ENCODE results near the gene SORCS2.

SORCS2 gene

DNA sequence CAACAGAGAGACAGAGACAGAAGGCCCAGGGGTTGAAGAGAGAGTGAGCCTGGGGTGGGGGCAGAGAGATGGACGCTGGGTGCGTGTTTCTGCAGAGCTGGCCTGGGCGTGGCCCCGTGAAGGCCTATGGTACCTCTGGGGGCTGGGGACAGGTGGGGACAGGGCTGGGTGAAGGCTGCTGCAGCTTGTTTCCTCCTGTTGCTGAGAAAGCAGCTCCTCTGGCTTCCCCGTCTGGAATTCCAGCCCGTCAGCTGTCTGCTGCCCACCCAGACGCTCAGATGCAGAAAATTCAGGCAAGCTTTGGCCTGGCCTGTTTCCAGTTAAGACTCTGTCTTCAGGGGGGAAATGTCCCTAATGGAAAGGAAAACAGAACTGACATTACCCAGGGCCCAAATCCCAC, 319.2 kb downstream of the SORCS2 start:
- H3K27me3 Mint-ChIP-seq: peaks cover 47% of the 10 kb centered on the region
- no peaks in the 10 kb centered on the region for H3K36me3 Mint-ChIP-seq (ENCODE audit: low read depth)
- intact Hi-C loops (cut with micrococcal nuclease): no loop called here
- H3K9me3 Mint-ChIP-seq: no peaks in the 10 kb centered on the region
- no peak overlapping the region for H3K4me3 Mint-ChIP-seq
- H3K27ac Mint-ChIP-seq: no peak overlapping the region
- no peaks in the 10 kb centered on the region for H3K4me1 Mint-ChIP-seq (ENCODE audit: low read depth)

GRCh38 chr4:7512428-7512827, 320.1 kb downstream of the SORCS2 start:
- Mint-ChIP-seq H3K36me3 (ENCODE audit: low read depth) (no peaks in the 10 kb centered on the region), H3K4me1 (ENCODE audit: low read depth) (no peaks in the 10 kb centered on the region), H3K4me3 (no peak overlapping the region), H3K27me3 (peaks cover 54% of the 10 kb centered on the region), H3K9me3 (no peaks in the 10 kb centered on the region), H3K27ac (no peak overlapping the region)
- intact Hi-C loops (cut with micrococcal nuclease): no loop called here

GRCh38 chr4:7512946-7513345, 320.6 kb downstream of the SORCS2 start:
- Mint-ChIP-seq H3K27ac (no peak overlapping the region), H3K9me3 (no peaks in the 10 kb centered on the region), H3K4me1 (ENCODE audit: low read depth) (no peaks in the 10 kb centered on the region), H3K27me3 (peaks cover 56% of the 10 kb centered on the region), H3K36me3 (ENCODE audit: low read depth) (no peaks in the 10 kb centered on the region), H3K4me3 (no peak overlapping the region)
- intact Hi-C loops (cut with micrococcal nuclease): no loop called here

GRCh38 chr4:7513671-7514070, 321.3 kb downstream of the SORCS2 start:
- no peak overlapping the region for H3K4me3 Mint-ChIP-seq
- no peaks in the 10 kb centered on the region for H3K9me3 Mint-ChIP-seq
- no peak overlapping the region for H3K27ac Mint-ChIP-seq
- peaks cover 61% of the 10 kb centered on the region for H3K27me3 Mint-ChIP-seq
- H3K36me3 Mint-ChIP-seq (ENCODE audit: low read depth): no peaks in the 10 kb centered on the region
- intact Hi-C loops (cut with micrococcal nuclease): no loop called here
- H3K4me1 Mint-ChIP-seq (ENCODE audit: low read depth): no peaks in the 10 kb centered on the region

GRCh38 chr4:7514281-7514680, 321.9 kb downstream of the SORCS2 start:
- no peak overlapping the region for H3K4me3 Mint-ChIP-seq
- H3K36me3 Mint-ChIP-seq (ENCODE audit: low read depth): no peaks in the 10 kb centered on the region
- H3K27ac Mint-ChIP-seq: no peak overlapping the region
- intact Hi-C loops (cut with micrococcal nuclease): no loop called here
- H3K4me1 Mint-ChIP-seq (ENCODE audit: low read depth): no peaks in the 10 kb centered on the region
- H3K9me3 Mint-ChIP-seq: no peaks in the 10 kb centered on the region
- peaks cover 61% of the 10 kb centered on the region for H3K27me3 Mint-ChIP-seq

GRCh38 chr4:7514789-7515188, 322.5 kb downstream of the SORCS2 start:
- Mint-ChIP-seq H3K36me3 (ENCODE audit: low read depth) (no peaks in the 10 kb centered on the region), H3K4me3 (no peak overlapping the region), H3K27ac (no peak overlapping the region), H3K27me3 (peaks cover 62% of the 10 kb centered on the region), H3K9me3 (no peaks in the 10 kb centered on the region), H3K4me1 (ENCODE audit: low read depth) (no peaks in the 10 kb centered on the region)
- intact Hi-C loops (cut with micrococcal nuclease): no loop called here

DNA sequence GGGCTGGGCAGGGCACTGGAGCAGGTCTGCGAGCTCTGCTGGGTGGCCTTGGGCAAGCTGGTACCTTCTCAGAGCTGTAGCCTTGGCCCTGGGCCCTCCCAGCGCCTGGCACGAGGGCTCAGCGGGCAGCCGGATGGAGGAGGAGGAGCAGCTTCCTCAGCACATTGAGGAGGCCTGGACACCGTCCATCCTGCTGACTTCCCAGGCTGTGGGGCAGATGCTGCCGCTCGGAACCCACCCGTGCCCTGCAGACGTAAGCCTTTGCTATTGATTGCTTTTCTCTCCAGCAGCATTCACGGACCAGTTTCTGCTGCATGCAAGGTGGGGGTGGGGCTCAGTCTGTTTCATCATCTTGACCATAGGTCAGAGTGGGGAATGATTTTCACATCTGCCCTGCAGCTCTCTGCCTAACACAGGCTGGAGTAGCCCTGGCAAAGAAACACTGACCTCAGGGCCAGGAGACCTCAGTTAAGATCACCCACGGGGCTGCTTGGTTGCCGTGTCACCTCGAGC, 323.1 kb downstream of the SORCS2 start:
- Mint-ChIP-seq H3K27me3 (peaks cover 61% of the 10 kb centered on the region), H3K9me3 (no peaks in the 10 kb centered on the region), H3K4me1 (ENCODE audit: low read depth) (no peaks in the 10 kb centered on the region), H3K36me3 (ENCODE audit: low read depth) (no peaks in the 10 kb centered on the region), H3K4me3 (no peak overlapping the region), H3K27ac (no peak overlapping the region)
- intact Hi-C loops (cut with micrococcal nuclease): no loop called here

GRCh38 chr4:7516096-7516772, 323.9 kb downstream of the SORCS2 start:
- peaks cover 58% of the 10 kb centered on the region for H3K27me3 Mint-ChIP-seq
- H3K27ac Mint-ChIP-seq: no peak overlapping the region
- no peak overlapping the region for H3K4me3 Mint-ChIP-seq
- H3K36me3 Mint-ChIP-seq (ENCODE audit: low read depth): no peaks in the 10 kb centered on the region
- no peaks in the 10 kb centered on the region for H3K4me1 Mint-ChIP-seq (ENCODE audit: low read depth)
- intact Hi-C loops (cut with micrococcal nuclease): no loop called here
- no peaks in the 10 kb centered on the region for H3K9me3 Mint-ChIP-seq

GRCh38 chr4:7516773-7517144, 324.4 kb downstream of the SORCS2 start:
- intact Hi-C loops (cut with micrococcal nuclease): no loop called here
- H3K27me3 Mint-ChIP-seq: peaks cover 58% of the 10 kb centered on the region

DNA sequence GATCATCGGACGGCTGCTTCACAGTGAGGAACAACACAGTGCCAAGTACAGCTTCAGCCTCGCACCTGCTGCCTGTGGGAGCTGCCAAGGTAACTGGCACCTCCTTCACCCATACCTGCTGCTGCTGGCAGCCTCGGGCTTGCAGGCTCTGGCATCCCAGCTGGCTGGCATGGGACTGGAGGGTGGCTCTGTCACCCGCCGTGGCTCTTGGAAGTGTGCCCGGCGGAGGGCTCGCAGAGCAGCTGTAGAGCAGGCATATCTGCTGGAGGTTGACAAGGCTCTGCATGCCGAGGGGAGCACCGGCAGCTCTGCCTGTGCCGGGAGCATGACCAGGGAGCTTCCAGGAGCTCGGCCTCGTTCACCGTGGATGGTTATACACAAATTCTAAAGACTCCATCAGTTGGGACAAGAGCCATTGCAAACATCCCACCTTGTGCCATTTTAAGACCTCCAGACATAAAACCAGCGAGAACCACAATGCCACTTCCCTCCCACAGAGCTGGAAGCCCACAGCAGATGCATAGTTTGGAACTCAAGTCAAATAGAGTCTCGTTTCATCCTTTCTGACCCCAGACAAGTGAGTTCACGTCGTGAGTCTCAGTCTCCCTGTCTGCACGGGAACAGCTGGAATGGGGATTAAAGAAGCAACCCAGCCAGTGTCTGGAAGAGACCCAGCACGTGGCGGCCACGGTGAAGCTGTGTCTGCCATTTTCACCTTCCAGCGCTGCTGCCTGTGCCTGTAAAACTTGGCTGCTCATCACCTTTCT, 326.7 kb downstream of the SORCS2 start:
- H3K4me1 Mint-ChIP-seq (ENCODE audit: low read depth): no peaks in the 10 kb centered on the region
- H3K27me3 Mint-ChIP-seq: peaks cover 68% of the 10 kb centered on the region
- H3K36me3 Mint-ChIP-seq (ENCODE audit: low read depth): no peaks in the 10 kb centered on the region
- no peak overlapping the region for H3K4me3 Mint-ChIP-seq
- H3K27ac Mint-ChIP-seq: no peak overlapping the region
- no peaks in the 10 kb centered on the region for H3K9me3 Mint-ChIP-seq
- intact Hi-C loops (cut with micrococcal nuclease): no loop called here

More at GRCh38 chr4:7516773-7517144, 324.4 kb downstream of the SORCS2 start:
- no peaks in the 10 kb centered on the region for H3K9me3 Mint-ChIP-seq
- H3K27ac Mint-ChIP-seq: no peak overlapping the region
- no peak overlapping the region for H3K4me3 Mint-ChIP-seq
- H3K4me1 Mint-ChIP-seq (ENCODE audit: low read depth): no peaks in the 10 kb centered on the region
- H3K36me3 Mint-ChIP-seq (ENCODE audit: low read depth): no peaks in the 10 kb centered on the region

- Mint-ChIP-seq H3K36me3 (ENCODE audit: low read depth) (no peaks in the 10 kb centered on the region), H3K27ac (no peak overlapping the region), H3K27me3 (peaks cover 75% of the 10 kb centered on the region), H3K9me3 (no peaks in the 10 kb centered on the region), H3K4me3 (no peak overlapping the region), H3K4me1 (ENCODE audit: low read depth) (peaks cover 7% of the 10 kb centered on the region)
- intact Hi-C loops (cut with micrococcal nuclease): no loop called here
These were observed 327.5 kb downstream of the SORCS2 start for GRCh38 chr4:7519638-7520376.

DNA sequence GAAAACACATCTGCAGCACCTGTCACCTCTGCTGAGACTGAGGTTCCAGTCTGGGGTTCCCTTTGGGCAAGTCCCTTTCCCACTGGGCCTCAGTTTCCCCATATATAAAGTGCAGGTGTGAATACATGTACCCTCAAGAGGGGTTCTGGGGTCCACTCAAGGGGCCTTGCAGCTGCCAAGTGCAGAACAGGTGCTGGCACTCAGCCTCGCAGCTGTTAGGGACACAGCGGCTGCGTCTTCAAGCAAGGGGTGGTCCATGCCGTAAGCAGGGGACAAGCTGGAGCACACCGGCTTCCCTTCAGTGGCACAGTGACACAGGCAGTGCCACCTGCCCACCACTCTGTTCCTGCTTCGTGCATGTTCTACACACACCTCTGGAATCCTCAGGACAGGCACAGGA, 329.3 kb downstream of the SORCS2 start:
- H3K4me1 Mint-ChIP-seq (ENCODE audit: low read depth): peaks cover 7% of the 10 kb centered on the region
- H3K27ac Mint-ChIP-seq: no peak overlapping the region
- intact Hi-C loops (cut with micrococcal nuclease): no loop called here
- peaks cover 76% of the 10 kb centered on the region for H3K27me3 Mint-ChIP-seq
- no peak overlapping the region for H3K4me3 Mint-ChIP-seq
- no peaks in the 10 kb centered on the region for H3K9me3 Mint-ChIP-seq
- no peaks in the 10 kb centered on the region for H3K36me3 Mint-ChIP-seq (ENCODE audit: low read depth)

DNA sequence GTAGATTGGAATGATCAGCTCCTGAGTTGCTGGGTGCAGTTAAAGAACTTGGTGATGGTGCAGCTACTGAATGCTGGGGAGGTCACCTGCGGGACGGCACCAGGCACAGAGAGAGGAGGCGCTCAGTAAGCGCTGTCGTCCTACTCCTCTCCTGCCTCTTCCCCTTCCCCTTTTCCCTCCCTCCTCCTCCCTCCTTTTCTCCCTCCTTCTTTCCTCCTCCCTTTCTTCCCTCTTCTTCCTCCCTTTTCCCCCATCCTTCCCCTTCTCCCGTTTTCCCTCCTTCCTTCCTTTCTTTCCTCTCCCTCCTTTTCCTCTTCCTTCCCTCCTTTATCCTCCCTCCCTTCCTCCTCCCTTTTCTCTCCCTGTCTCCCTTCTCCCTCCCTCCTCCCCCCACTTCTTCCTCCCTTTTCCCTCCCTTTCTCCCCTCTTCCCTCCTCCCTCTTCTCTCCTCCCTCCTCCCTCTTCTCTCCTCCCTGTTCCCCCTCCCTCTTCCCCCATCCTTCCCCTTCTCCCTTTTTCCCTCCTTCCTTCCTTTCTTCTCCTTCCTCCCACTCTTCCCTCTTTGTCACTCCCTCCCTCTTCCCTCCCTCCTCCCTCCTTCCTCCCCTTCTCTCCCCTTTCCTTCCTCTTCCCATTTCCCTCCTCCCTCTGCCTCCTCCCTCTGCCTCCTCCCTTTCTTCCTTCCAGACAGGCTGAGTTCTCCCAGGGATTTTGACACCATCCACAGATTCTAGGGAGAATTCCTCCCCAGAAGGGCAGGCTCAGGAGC, 330.3 kb downstream of the SORCS2 start:
- Mint-ChIP-seq H3K4me3 (no peak overlapping the region), H3K27me3 (peaks cover 68% of the 10 kb centered on the region), H3K9me3 (no peaks in the 10 kb centered on the region), H3K27ac (no peak overlapping the region), H3K4me1 (ENCODE audit: low read depth) (peaks cover 7% of the 10 kb centered on the region), H3K36me3 (ENCODE audit: low read depth) (no peaks in the 10 kb centered on the region)
- intact Hi-C loops (cut with micrococcal nuclease): no loop called here

Measured in dendritic cell treated with granulocyte-macrophage colony-stimulating factor and Interleukin-4, amounts not matched to agents 40 ng/mL and 50 ng/mL, for 4 days (primary cell).